TTC549 (cell line): ENCODE measurements around the gene SEC14L1.
"Not testable (repeated sequence)": the region's sequence is repeated elsewhere in the genome, so short reads cannot be mapped to it uniquely, and the experiment has no call there.

Experiments
- FAIRE-seq: peaks from 2 replicates; lab custom pipeline; 2012; peaks lifted over from hg19 to GRCh38; lab: Jason Lieb, UNC

SEC14L1 gene

GRCh38 chr17:77240976-77241375, 100.2 kb downstream of the SEC14L1 start:
- no peak for FAIRE-seq

GRCh38 chr17:77242118-77242851, 101.5 kb downstream of the SEC14L1 start:
- no peak for FAIRE-seq

- no peak for FAIRE-seq
These were observed 104.6 kb downstream of the SEC14L1 start for GRCh38 chr17:77245162-77245926.

DNA sequence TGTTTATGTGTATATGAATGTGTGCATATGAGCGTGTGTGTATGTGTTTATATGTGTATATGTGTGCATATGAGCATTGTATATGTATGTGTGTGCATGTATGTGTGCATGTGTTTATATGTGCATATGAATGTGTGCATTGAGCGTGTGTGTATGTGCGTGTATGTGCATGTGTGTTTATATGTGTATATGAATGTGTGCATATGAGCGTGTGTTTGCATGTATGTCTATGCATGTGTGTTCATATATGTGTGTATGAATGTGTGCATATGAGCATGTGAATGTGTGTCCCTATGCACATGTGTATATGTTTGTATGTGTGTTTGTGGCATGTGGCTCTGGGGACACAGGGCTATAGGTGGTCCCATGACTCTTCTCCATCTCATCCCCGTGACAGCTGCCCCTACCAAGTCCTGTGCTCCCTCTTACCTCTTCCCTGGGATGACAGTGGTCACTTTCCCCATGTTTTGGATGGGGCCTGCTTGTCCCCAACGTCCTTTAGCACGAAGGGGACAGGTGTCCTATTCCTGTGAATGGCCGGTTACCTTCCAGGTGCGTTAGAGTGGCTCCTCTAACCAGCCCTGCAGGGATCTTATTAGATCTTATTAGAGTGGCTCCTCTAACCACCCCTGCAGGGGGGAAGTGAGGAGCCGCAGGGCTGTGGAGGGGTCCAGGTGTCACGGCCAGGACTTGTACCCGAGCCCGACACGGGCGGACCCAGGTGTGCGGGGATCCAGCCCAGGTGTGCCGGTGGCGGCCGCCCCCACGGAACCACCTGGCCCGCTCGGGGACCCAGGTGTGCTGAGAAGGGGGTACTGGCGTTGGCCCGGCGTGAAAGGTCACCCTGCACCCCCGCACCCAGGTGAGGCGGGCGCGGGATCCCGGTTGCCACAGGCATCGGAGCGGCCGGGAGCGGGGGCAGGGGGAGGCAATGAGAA, 105.6 kb downstream of the SEC14L1 start:
- no peak for FAIRE-seq

DNA sequence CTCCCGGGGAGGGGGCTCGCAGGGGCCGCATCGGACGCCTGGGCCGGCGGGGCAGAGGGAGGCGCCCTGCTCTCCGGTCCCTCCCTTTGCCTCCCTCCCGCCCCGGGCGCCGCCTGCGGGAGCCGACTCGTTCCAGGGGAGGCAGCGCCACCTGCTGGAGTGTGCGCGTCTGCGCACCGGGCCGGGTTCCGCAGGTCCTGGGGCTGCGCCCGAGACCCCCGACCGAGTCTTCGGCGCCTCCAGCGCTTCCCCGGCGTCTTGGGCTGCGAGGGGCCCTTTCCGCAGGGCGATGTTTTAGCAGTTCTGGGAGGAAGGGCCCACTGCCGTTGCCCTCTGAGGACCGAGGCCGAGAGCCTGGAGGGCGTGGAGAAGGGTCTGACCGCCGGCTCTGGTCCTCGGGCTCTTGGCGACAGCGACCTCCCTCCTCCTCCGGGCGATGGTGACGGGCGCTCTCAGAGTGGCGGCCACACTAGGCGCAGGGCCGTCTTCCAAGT, 106.3 kb downstream of the SEC14L1 start:
- FAIRE-seq = no peak

DNA sequence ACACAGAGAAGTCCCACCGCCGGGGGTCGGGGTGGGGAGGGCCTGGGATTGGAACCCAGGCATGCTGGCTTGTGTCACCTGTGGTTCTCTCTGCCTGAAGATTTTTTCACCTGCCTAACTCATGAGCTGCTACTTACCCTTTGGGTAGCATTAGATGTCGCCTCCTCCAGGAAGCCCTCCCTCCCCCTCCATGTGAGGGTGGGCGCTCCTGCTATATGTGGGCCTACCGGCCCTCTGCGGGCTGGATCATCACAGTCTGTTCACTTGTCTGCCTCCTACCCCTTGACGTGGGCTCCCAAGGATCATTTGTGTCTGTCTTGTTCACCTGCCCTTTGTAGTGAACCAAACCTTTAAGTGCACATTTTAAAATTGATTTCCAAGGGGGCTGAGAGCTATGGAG, 106.8 kb downstream of the SEC14L1 start:
- FAIRE-seq = no peak

- FAIRE-seq = no peak
These were observed 107.7 kb downstream of the SEC14L1 start for GRCh38 chr17:77248216-77249114.

- no peak for FAIRE-seq
These were observed 110.9 kb downstream of the SEC14L1 start for GRCh38 chr17:77251622-77252183.

GRCh38 chr17:77252306-77252705, 111.5 kb downstream of the SEC14L1 start:
- FAIRE-seq = not testable (repeated sequence)

GRCh38 chr17:77253611-77254051, 112.9 kb downstream of the SEC14L1 start:
- FAIRE-seq = no peak

GRCh38 chr17:77254951-77255825, 114.4 kb downstream of the SEC14L1 start:
- FAIRE-seq = no peak

DNA sequence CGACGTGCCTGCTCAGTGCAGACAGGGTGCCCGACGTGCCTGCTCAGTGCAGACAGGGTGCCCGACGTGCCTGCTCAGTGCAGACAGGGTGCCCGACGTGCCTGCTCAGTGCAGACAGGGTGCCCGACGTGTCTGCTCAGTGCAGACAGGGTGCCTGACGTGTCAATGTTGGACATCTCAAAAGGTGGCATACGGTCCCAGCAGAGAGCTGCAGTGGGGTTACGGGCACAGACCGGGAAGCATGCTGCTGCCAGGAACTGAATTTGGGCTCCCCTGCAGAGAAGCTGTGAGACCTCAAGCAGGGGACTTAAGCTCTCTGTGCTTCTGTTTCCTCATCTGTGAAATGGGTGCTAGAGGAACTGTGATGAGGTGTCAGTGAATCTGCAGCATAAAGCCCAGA, 115.2 kb downstream of the SEC14L1 start:
- not testable (repeated sequence) for FAIRE-seq

GRCh38 chr17:77256710-77257109, 115.9 kb downstream of the SEC14L1 start:
- FAIRE-seq = no peak

DNA sequence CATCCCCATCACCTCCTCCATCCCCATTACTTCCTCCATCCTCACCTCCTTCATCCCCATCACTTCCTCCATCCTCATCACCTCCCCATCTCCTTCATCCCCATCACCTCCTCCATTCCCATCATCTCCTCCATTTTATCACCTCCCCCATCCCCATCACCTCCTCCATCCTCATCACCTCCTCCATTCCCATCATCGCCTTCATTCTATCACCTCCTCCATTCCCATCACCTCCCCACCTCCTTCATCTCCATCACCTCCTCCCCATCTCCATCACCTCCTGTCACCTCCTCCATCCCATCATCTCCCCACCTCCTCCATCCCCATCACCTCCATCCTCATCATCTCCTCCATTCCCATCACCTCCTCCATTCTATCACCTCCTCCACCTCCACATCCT, 116.4 kb downstream of the SEC14L1 start:
- no peak for FAIRE-seq

DNA sequence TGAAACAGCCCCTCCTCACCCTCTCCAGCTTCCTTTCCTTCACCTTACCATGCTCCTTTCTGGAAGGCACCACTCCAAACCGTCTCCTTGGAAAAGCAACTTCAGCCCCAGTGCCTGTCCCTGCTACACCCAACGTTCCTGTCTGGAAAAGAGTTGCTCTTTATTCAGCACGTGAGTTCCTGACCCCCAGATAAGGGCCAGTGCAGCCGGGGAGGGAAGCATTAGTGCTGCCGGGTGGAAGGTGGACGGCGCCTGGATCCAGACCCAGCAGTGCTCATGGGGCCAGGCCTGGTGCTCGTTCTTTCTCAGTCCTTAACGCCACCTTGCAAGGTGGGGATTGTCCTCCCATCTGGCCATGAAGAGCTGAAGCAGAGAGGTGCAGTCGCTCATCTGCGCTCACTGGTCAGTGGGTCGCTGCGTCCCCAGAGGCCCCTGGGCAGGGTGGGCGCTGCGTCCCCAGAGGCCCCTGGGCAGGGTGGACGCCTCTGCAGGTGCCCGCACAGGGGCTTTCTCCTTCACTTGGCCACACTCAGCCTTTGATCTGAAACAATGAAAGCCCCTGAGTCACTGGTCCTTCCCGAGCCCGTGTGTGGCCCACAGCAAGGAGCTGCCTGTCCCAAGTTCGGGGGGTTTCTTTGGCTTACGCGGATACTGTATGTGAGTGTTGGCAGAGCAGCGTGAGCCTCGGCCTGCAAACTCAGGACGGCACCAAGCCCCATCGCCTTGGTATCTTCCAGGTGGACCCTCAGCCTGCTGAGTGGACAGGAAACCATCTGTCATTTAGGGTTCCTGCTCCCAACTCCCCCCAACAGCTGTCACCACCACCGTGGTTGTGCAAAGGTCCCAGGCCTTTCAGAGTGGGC, 117.1 kb downstream of the SEC14L1 start:
- FAIRE-seq = no peak

- FAIRE-seq = no peak
These were observed 117.9 kb downstream of the SEC14L1 start for GRCh38 chr17:77258638-77259037.

DNA sequence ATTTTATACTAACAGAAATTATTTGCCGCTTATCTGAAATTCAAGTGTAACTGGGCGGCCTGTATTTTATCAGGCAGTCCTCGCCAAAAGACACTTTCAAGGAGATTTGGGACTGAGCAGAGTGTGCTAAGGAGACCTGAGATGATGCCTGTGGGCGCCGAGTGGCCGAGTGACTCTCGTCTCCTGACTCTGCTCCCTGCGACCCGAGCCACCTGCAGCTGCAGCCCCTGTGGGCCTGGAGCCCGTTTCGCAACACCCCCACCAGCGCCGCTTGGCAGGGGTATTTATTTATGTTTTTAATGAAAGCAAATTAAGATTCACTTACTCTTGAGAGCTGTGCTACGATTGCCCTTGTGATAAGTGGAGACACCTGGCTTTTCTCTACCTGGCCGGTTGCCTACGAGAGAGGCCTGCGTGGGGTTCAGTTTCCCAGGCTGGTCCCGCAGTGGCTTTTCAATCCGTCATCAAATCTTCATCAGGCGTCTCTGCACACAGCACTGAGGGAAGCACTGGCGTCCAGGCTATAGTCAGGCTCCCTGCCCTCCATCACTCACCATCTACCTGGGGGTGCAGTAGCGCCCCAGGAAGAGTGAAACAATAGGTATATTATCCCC, 124.0 kb downstream of the SEC14L1 start:
- no peak for FAIRE-seq

- FAIRE-seq = no peak
These were observed 125.4 kb downstream of the SEC14L1 start for GRCh38 chr17:77266213-77266612.
